Occipital lobe (tissue), 2 donors: ENCODE data around the gene SETD7. TPM values are rescaled to one million over a fixed set of nuclear protein-coding genes. Genes with fewer than 3 reads are reported as not detected.

Experiments
- DNase-seq: peaks from one replicate; lab custom pipeline; 2025; lab: John Stamatoyannopoulos, UW
- total RNA-seq: library from RNA; depleted of rRNA; stranded (reverse); fragments of >200 nt; gene quantifications from one replicate; pipeline ENCODE4 v1.2.3, GENCODE V29; 2014

Gene SETD7
- total RNA-seq, 1 donor from 2014 or later = 42.7 TPM

- DNase-seq = peak; percentile 11
Observed at GRCh38 chr4:139509727-139510410, 46.1 kb downstream of the SETD7 start.

- no peak for DNase-seq
Observed at GRCh38 chr4:139508581-139509237, 47.3 kb downstream of the SETD7 start.

GRCh38 chr4:139506774-139507173, 49.2 kb downstream of the SETD7 start:
- DNase-seq = no peak

- no peak for DNase-seq
Observed at GRCh38 chr4:139503622-139504166, 52.3 kb downstream of the SETD7 start.

GRCh38 chr4:139501927-139502899, 53.8 kb downstream of the SETD7 start:
- DNase-seq = no peak

- DNase-seq = no peak
Observed at GRCh38 chr4:139501527-139501926, 54.5 kb downstream of the SETD7 start.

- no peak for DNase-seq
Observed at GRCh38 chr4:139501117-139501516, 54.9 kb downstream of the SETD7 start.

GRCh38 chr4:139499186-139499585, 56.8 kb downstream of the SETD7 start:
- no peak for DNase-seq

GRCh38 chr4:139493176-139493575, 62.8 kb downstream of the SETD7 start:
- no peak for DNase-seq

GRCh38 chr4:139492429-139492828, 63.6 kb downstream of the SETD7 start:
- no peak for DNase-seq

GRCh38 chr4:139489638-139490037, 66.4 kb downstream of the SETD7 start:
- DNase-seq = no peak

GRCh38 chr4:139488442-139488841, 67.6 kb downstream of the SETD7 start:
- DNase-seq = no peak

- DNase-seq = no peak
Observed at GRCh38 chr4:139484783-139485311, 71.2 kb downstream of the SETD7 start.

GRCh38 chr4:139483000-139483399, 73.0 kb downstream of the SETD7 start:
- DNase-seq = no peak

- DNase-seq = no peak
Observed at GRCh38 chr4:139481465-139481864, 74.6 kb downstream of the SETD7 start.

GRCh38 chr4:139476363-139476762, 79.7 kb downstream of the SETD7 start:
- DNase-seq = no peak

- DNase-seq = no peak
Observed at GRCh38 chr4:139472852-139473251, 83.2 kb downstream of the SETD7 start.

GRCh38 chr4:139470997-139471665, 84.9 kb downstream of the SETD7 start:
- no peak for DNase-seq

GRCh38 chr4:139470295-139470694, 85.7 kb downstream of the SETD7 start:
- no peak for DNase-seq

- DNase-seq = no peak
Observed at GRCh38 chr4:139469869-139470268, 86.2 kb downstream of the SETD7 start.

- DNase-seq = no peak
Observed at GRCh38 chr4:139469216-139469615, 86.8 kb downstream of the SETD7 start.
